Esophagus muscularis mucosa (tissue), 4 donors: ENCODE results near the gene CNNM2.

Experiments used
- EP300 ChIP-seq: sonication (generic); formaldehyde crosslinking; IDR thresholded peaks from one replicate; pipeline ENCODE4 v1.6.1; 2017; ENCODE audit warnings: antibody characterized with exemption
- POLR2A ChIP-seq: fragments of 450-650 bp; IDR thresholded peaks from one replicate; pipeline ENCODE4 v1.6.1; 2017; ENCODE audit warnings: antibody characterized with exemption, moderate library complexity, mild to moderate bottlenecking, low read depth
- POLR2AphosphoS5 ChIP-seq, 2 donors: sonication (generic); formaldehyde crosslinking; IDR thresholded peaks; one replicate each; pipeline ENCODE4 v1.6.1; 2017; ENCODE audit warnings: antibody characterized with exemption in 2 of 2
- TF ChIP-seq, protein P1 (sequence below), 3 experiments: fragments of 200-600 bp in 2 of 3; fragments of 450-650 bp in 1 of 3; sonication (generic) in 2 of 3; IDR thresholded peaks; one replicate each; pipeline ENCODE4 v1.5.1; 2017 to 2019; ENCODE audit warnings: antibody characterized with exemption in 3 of 3, mild to moderate bottlenecking in 2 of 3, moderate library complexity in 1 of 3

DNA sequence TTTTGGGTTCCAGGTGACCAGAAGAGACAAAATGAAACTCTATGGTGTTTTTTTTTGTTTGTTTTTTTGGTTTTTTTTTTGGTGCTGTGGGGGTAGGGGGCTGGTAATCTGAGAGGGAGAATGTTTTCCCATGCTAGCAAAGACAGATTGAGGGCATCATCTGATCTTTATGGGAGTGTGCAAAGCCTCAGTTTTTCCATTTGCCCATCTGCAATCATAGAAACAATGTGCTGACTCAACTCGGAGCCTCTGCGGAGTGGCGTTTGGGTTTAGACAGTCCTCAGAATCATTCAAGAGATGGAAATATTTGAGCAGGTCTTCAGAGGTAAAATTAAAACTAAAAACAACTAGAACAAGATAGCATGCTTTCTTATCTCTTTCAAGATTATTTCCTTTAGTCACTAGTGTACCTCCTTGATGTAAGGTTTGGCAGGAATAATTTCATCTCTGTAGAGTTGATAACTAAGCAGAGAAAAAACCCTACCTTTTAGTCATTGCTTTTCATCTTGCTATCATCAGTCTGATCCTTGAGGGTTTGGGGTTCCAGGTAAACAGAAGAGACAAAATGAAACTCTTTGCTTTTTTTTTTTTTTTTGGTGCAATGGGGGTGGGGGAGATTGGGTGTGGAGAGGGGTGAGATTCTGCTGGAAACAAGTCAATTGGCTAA is 18.0 kb downstream of the CNNM2 start:
- TF ChIP-seq, protein P1, sequence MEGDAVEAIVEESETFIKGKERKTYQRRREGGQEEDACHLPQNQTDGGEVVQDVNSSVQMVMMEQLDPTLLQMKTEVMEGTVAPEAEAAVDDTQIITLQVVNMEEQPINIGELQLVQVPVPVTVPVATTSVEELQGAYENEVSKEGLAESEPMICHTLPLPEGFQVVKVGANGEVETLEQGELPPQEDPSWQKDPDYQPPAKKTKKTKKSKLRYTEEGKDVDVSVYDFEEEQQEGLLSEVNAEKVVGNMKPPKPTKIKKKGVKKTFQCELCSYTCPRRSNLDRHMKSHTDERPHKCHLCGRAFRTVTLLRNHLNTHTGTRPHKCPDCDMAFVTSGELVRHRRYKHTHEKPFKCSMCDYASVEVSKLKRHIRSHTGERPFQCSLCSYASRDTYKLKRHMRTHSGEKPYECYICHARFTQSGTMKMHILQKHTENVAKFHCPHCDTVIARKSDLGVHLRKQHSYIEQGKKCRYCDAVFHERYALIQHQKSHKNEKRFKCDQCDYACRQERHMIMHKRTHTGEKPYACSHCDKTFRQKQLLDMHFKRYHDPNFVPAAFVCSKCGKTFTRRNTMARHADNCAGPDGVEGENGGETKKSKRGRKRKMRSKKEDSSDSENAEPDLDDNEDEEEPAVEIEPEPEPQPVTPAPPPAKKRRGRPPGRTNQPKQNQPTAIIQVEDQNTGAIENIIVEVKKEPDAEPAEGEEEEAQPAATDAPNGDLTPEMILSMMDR (IDR thresholded peaks at IDR 0.05): no peak
- TF ChIP-seq POLR2A (no peak), EP300 (no peak), POLR2AphosphoS5 (IDR thresholded peaks at IDR 0.05) (no peak)
